Activated CD4-positive, CD25-positive, alpha-beta regulatory T cell treated with anti-CD3 and anti-CD28 coated beads, Interleukin-2, amount 50 U/mL, for 16 hours (primary cell): ENCODE measurements around the gene MRPL34.
"Not testable (repeated sequence)": the region's sequence is repeated elsewhere in the genome, so short reads cannot be mapped to it uniquely, and the experiment has no call there.

ENCODE experiments used
- DNase-seq: peaks from one replicate; pipeline ENCODE4 v3.0.0-alpha.2; 2020; ENCODE audit warnings: low read depth, low spot score

Gene MRPL34

GRCh38 chr19:17285415-17286135, 20.1 kb upstream of the MRPL34 start:
- DNase-seq = no peak

- DNase-seq = no peak
Observed at GRCh38 chr19:17286263-17286662, 19.4 kb upstream of the MRPL34 start.

GRCh38 chr19:17286752-17287151, 18.9 kb upstream of the MRPL34 start:
- DNase-seq = no peak

GRCh38 chr19:17289489-17289888, 16.2 kb upstream of the MRPL34 start:
- DNase-seq = no peak

- DNase-seq = peak; percentile 42
Observed at GRCh38 chr19:17292301-17293074, 13.2 kb upstream of the MRPL34 start.

- no peak for DNase-seq
Observed at GRCh38 chr19:17293605-17294004, 12.1 kb upstream of the MRPL34 start.

- DNase-seq = no peak
Observed at GRCh38 chr19:17294051-17294891, 11.4 kb upstream of the MRPL34 start.

GRCh38 chr19:17295551-17295950, 10.1 kb upstream of the MRPL34 start:
- DNase-seq = not testable (repeated sequence)

- DNase-seq = no peak
Observed at GRCh38 chr19:17296273-17296672, 9.4 kb upstream of the MRPL34 start.

GRCh38 chr19:17296976-17297375, 8.7 kb upstream of the MRPL34 start:
- DNase-seq = no peak

- DNase-seq = no peak
Observed at GRCh38 chr19:17300992-17301619, 4.6 kb upstream of the MRPL34 start.

GRCh38 chr19:17302391-17303166, 3.1 kb upstream of the MRPL34 start:
- no peak for DNase-seq

GRCh38 chr19:17303167-17303939, 2.3 kb upstream of the MRPL34 start, which contains the start of gene ABHD8:
Gene ABHD8, minus strand, starts transcription at chr19:17303425. Its CDS starts 1,809 bp downstream, at chr19:17301616.
- DNase-seq = peak; percentile 81

- no peak for DNase-seq
Observed at GRCh38 chr19:17303940-17304267, 1.8 kb upstream of the MRPL34 start.

GRCh38 chr19:17304386-17305215, 1.1 kb upstream of the MRPL34 start:
- DNase-seq = no peak

GRCh38 chr19:17305216-17305516, 506 bp upstream of the MRPL34 start:
- no peak for DNase-seq

GRCh38 chr19:17306285-17306714, 628 bp downstream of the MRPL34 start:
- no peak for DNase-seq

GRCh38 chr19:17307876-17308377, 2.3 kb downstream of the MRPL34 start:
- DNase-seq = no peak
